Measurements from ENCODE around the gene RAB39A. TPM values are rescaled to one million over a fixed set of nuclear protein-coding genes. Genes with fewer than 3 reads are reported as not detected.

The RAB39A gene
- total and polyA plus RNA-seq, 2 donors (not counting 1 experiment from before 2014, with no cell fraction given) = not detected

GRCh38 chr11:107924306-107924705 lies 3.9 kb upstream of the RAB39A start:
- Histone ChIP-seq H4K20me1 (ENCODE audit: control insufficient read depth, extremely low read depth, insufficient read depth, low read length) (no peaks in the 10 kb centered on the region), H2AFZ (ENCODE audit: low read length) (no peak overlapping the region), H3K27me3 (ENCODE audit: control insufficient read depth, insufficient read depth, low read length) (peaks cover 3% of the 10 kb centered on the region), H3K4me3 (replicated peaks in 1 of 4; ENCODE audit: control extremely low read depth in 1 of 4, insufficient read depth in 1 of 4, low read depth in 3 of 4, low read length in 4 of 4) (no peak overlapping the region), H3K9ac (ENCODE audit: insufficient read depth, low read length) (no peak overlapping the region), H3K27ac (ENCODE audit: insufficient read depth, low read length) (no peak overlapping the region), H3K4me1 (ENCODE audit: control insufficient read depth, extremely low read depth, insufficient read depth, low read length) (no peaks in the 10 kb centered on the region), H3K36me3 (ENCODE audit: control insufficient read depth, insufficient read depth, low read length) (no peaks in the 10 kb centered on the region), H3K9me3 (ENCODE audit: control insufficient read depth, insufficient read depth, low read depth, low read length) (no peaks in the 10 kb centered on the region), H3K79me2 (ENCODE audit: control insufficient read depth, insufficient read depth, low read length) (no peaks in the 10 kb centered on the region), H3K4me2 (ENCODE audit: extremely low read depth, insufficient read depth, low read length) (no peak overlapping the region)
- DNase-seq (ENCODE audit: low read depth in 2 of 2) = no peak
- TF ChIP-seq, protein P1, sequence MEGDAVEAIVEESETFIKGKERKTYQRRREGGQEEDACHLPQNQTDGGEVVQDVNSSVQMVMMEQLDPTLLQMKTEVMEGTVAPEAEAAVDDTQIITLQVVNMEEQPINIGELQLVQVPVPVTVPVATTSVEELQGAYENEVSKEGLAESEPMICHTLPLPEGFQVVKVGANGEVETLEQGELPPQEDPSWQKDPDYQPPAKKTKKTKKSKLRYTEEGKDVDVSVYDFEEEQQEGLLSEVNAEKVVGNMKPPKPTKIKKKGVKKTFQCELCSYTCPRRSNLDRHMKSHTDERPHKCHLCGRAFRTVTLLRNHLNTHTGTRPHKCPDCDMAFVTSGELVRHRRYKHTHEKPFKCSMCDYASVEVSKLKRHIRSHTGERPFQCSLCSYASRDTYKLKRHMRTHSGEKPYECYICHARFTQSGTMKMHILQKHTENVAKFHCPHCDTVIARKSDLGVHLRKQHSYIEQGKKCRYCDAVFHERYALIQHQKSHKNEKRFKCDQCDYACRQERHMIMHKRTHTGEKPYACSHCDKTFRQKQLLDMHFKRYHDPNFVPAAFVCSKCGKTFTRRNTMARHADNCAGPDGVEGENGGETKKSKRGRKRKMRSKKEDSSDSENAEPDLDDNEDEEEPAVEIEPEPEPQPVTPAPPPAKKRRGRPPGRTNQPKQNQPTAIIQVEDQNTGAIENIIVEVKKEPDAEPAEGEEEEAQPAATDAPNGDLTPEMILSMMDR (conservative IDR thresholded peaks at IDR 0.05 in 1 of 2, IDR thresholded peaks at IDR 0.05 in 1 of 2; ENCODE audit: low read depth in 1 of 2, low read length in 2 of 2) = no peak
- no peak for TF ChIP-seq EZH2 (IDR thresholded peaks at IDR 0.05; ENCODE audit: low read length, missing control alignments)

GRCh38 chr11:107927559-107927958 lies 689 bp upstream of the RAB39A start:
- H4K20me1 ChIP-seq (ENCODE audit: control insufficient read depth, extremely low read depth, insufficient read depth, low read length) = no peaks in the 10 kb centered on the region

DNA sequence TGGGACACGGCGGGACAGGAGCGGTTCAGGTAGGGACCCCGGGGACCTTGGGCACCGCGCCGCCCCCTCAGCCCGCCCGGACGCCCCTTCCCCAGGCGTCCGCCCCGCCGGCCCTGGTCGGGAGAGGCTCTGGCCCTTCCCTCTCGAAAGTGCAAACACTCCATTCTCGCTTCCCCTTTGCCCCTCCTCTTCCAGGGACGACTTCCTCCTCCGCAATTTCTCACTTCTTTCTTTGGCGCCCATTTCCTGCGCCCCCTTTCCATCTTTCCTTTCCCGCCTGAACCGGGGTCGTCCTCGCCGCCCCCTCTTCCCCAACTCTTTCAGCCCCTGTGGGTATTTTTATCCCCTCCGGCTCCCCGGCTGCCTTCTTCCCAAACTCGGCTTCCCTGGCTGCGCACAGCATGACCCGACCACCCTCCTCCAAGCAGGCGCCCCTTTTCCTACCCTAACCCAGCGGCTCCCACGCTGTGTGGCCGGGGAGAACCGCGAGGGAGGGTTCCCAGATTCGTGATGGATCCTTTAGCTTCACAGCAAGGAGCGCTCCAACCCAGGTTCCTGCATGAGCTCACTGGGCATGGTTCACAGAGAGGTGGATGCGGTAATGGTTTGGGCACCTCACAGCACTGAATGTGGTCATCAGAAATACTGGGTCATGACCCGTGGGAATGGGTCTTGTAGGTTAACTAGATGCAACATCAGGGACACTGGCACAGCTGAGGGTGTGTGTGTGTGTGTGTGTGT lies 689 bp downstream of the RAB39A start:
- Histone ChIP-seq H3K79me2 (ENCODE audit: control insufficient read depth, insufficient read depth, low read length) (no peaks in the 10 kb centered on the region), H3K4me3 (replicated peaks in 1 of 4; ENCODE audit: control extremely low read depth in 1 of 4, insufficient read depth in 1 of 4, low read depth in 3 of 4, low read length in 4 of 4) (peak overlapping the region in 3 of 4 experiments; percentile 12 to 40 (median 34)), H4K20me1 (ENCODE audit: control insufficient read depth, extremely low read depth, insufficient read depth, low read length) (no peaks in the 10 kb centered on the region), H2AFZ (ENCODE audit: low read length) (no peak overlapping the region), H3K4me1 (ENCODE audit: control insufficient read depth, extremely low read depth, insufficient read depth, low read length) (no peaks in the 10 kb centered on the region), H3K36me3 (ENCODE audit: control insufficient read depth, insufficient read depth, low read length) (no peaks in the 10 kb centered on the region), H3K27me3 (ENCODE audit: control insufficient read depth, insufficient read depth, low read length) (peaks cover 6% of the 10 kb centered on the region), H3K9me3 (ENCODE audit: control insufficient read depth, insufficient read depth, low read depth, low read length) (no peaks in the 10 kb centered on the region), H3K4me2 (ENCODE audit: extremely low read depth, insufficient read depth, low read length) (peak overlapping the region; percentile 71), H3K27ac (ENCODE audit: insufficient read depth, low read length) (no peak overlapping the region), H3K9ac (ENCODE audit: insufficient read depth, low read length) (no peak overlapping the region)
- TF ChIP-seq, protein P1 (conservative IDR thresholded peaks at IDR 0.05 in 1 of 2, IDR thresholded peaks at IDR 0.05 in 1 of 2; ENCODE audit: low read depth in 1 of 2, low read length in 2 of 2) = no peak
- peak; percentile 46 for TF ChIP-seq EZH2 (IDR thresholded peaks at IDR 0.05; ENCODE audit: low read length, missing control alignments)
- DNase-seq (ENCODE audit: low read depth in 2 of 2) = no peak

More at GRCh38 chr11:107927559-107927958, 689 bp upstream of the RAB39A start:
- TF ChIP-seq, protein P1 (conservative IDR thresholded peaks at IDR 0.05 in 1 of 2, IDR thresholded peaks at IDR 0.05 in 1 of 2; ENCODE audit: low read depth in 1 of 2, low read length in 2 of 2) = no peak
- TF ChIP-seq EZH2 (IDR thresholded peaks at IDR 0.05; ENCODE audit: low read length, missing control alignments) = no peak
- peak overlapping the region; percentile 35 for H3K4me2 ChIP-seq (ENCODE audit: extremely low read depth, insufficient read depth, low read length)
- no peak for DNase-seq (ENCODE audit: low read depth in 2 of 2)
- no peaks in the 10 kb centered on the region for H3K9me3 ChIP-seq (ENCODE audit: control insufficient read depth, insufficient read depth, low read depth, low read length)
- H3K4me3 ChIP-seq (replicated peaks in 1 of 4; ENCODE audit: control extremely low read depth in 1 of 4, insufficient read depth in 1 of 4, low read depth in 3 of 4, low read length in 4 of 4) = peak overlapping the region in 2 of 4 experiments; percentile 27 to 35
- no peaks in the 10 kb centered on the region for H3K4me1 ChIP-seq (ENCODE audit: control insufficient read depth, extremely low read depth, insufficient read depth, low read length)
- no peak overlapping the region for H2AFZ ChIP-seq (ENCODE audit: low read length)
- H3K79me2 ChIP-seq (ENCODE audit: control insufficient read depth, insufficient read depth, low read length) = no peaks in the 10 kb centered on the region
- no peak overlapping the region for H3K9ac ChIP-seq (ENCODE audit: insufficient read depth, low read length)
- H3K36me3 ChIP-seq (ENCODE audit: control insufficient read depth, insufficient read depth, low read length) = no peaks in the 10 kb centered on the region
- H3K27ac ChIP-seq (ENCODE audit: insufficient read depth, low read length) = no peak overlapping the region
- peaks cover 6% of the 10 kb centered on the region for H3K27me3 ChIP-seq (ENCODE audit: control insufficient read depth, insufficient read depth, low read length)
